ENCODE data around the gene CT55. TPM values are rescaled to one million over a fixed set of nuclear protein-coding genes. Genes with fewer than 3 reads are reported as not detected.

Gene CT55
- total RNA-seq, 2 experiments from 2014 or later = not detected

DNA sequence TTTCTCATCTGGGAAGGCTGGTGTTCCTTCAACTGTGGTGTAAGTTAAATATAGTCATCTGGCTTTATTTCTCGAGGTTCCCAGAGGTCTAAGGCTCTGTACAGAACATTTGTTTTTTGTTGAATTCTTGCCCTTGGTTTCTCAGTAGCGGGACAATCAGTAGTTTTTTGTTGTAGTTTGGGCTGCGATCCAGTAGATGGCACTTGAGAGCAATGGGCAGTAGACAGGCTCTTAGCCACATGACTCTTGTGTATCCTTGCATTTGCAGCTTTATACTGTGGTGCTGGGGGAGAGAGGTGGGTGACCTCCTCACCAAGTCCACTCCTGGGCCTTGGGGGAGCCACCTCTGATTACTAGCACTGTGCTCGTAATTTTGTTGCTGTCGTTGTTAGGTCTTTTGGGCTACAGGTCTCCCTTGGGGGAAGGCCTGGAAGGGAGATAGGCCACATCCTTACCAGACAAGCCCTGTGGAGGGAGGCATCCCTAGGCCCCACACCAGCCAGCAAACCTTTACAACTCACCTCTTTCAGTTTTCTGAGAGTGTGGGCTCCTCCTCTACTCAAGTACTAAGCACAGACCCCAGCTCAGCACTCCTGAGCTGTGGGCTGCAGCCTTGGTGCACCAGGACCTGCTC lies 59.0 kb downstream of the CT55 start:
- Mint-ChIP-seq H3K4me3 (no peak overlapping the region), H3K27ac (no peak overlapping the region), H3K27me3 (peaks cover 21% of the 10 kb centered on the region), H3K9me3 (no peaks in the 10 kb centered on the region), H3K4me1 (ENCODE audit: low read depth) (no peaks in the 10 kb centered on the region), H3K36me3 (ENCODE audit: low read depth) (no peaks in the 10 kb centered on the region)
- TF ChIP-seq, protein P1, sequence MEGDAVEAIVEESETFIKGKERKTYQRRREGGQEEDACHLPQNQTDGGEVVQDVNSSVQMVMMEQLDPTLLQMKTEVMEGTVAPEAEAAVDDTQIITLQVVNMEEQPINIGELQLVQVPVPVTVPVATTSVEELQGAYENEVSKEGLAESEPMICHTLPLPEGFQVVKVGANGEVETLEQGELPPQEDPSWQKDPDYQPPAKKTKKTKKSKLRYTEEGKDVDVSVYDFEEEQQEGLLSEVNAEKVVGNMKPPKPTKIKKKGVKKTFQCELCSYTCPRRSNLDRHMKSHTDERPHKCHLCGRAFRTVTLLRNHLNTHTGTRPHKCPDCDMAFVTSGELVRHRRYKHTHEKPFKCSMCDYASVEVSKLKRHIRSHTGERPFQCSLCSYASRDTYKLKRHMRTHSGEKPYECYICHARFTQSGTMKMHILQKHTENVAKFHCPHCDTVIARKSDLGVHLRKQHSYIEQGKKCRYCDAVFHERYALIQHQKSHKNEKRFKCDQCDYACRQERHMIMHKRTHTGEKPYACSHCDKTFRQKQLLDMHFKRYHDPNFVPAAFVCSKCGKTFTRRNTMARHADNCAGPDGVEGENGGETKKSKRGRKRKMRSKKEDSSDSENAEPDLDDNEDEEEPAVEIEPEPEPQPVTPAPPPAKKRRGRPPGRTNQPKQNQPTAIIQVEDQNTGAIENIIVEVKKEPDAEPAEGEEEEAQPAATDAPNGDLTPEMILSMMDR (IDR thresholded peaks at IDR 0.05) = peak; percentile 55
- ATAC-seq (peak; percentile 78), DNase-seq (peak; percentile 45)
- intact Hi-C loops (cut with micrococcal nuclease) = no loop called here
- ChIA-PET POLR2A (no interaction called here), CTCF (interaction anchor here (1.1 to 2.1 kb wide), 3 partner anchors 74 to 77 kb away, joined by 3 to 11 read pairs (median 9); no protein-coding TSS in a partner anchor)

- Mint-ChIP-seq H3K36me3 (ENCODE audit: low read depth) (no peaks in the 10 kb centered on the region), H3K9me3 (no peaks in the 10 kb centered on the region), H3K4me3 (no peak overlapping the region), H3K27me3 (peaks cover 22% of the 10 kb centered on the region), H3K4me1 (ENCODE audit: low read depth) (no peaks in the 10 kb centered on the region), H3K27ac (no peak overlapping the region)
- intact Hi-C loops (cut with micrococcal nuclease) = no loop called here
- DNase-seq (no peak), ATAC-seq (no peak)
- ChIA-PET POLR2A (no interaction called here), CTCF (no interaction called here)
- TF ChIP-seq, protein P1 (IDR thresholded peaks at IDR 0.05) = no peak
These were observed 61.6 kb downstream of the CT55 start for GRCh38 chrX:135109554-135109953.

Other genes with a start within 250 kb of the CT55 start
- gene SMIM10, start 180.4 kb downstream of the CT55 start, total RNA-seq = 1 to 10 TPM; 1.7 to 2.1 TPM
- 1 to 10 TPM; 1.5 TPM for gene RTL8B, start 148.9 kb downstream of the CT55 start, total RNA-seq
- 10 to 100 TPM; 26.9 to 28.6 TPM for gene RTL8C, start 139.0 kb downstream of the CT55 start, total RNA-seq
- 1 to 10 TPM; 8.6 to 8.8 TPM for gene RTL8A, start 119.3 kb downstream of the CT55 start, total RNA-seq
- gene SMIM10L2B, start 72.7 kb downstream of the CT55 start, total RNA-seq = under 1 TPM in 1 of 2 experiments, not detected in 1; 0.22 TPM
- not detected for gene ETDB, start 50.9 kb downstream of the CT55 start, total RNA-seq
- not detected for gene ETDA, start 80.7 kb upstream of the CT55 start, total RNA-seq
- not detected for gene ETDC, start 138.1 kb upstream of the CT55 start, total RNA-seq
- 1 to 10 TPM; 2.5 to 3.5 TPM for gene ZNF75D, start 172.7 kb upstream of the CT55 start, total RNA-seq
- 1 to 10 TPM; 1.2 to 1.3 TPM for gene ZNF449, start 173.4 kb upstream of the CT55 start, total RNA-seq